Measurements from ENCODE around the gene ZBTB39.
A peak's percentile ranks its signal among the peaks of the same experiment; 100 is the strongest.
"Not testable (repeated sequence)": the region's sequence is repeated elsewhere in the genome, so short reads cannot be mapped to it uniquely, and the experiment has no call there.

Gene ZBTB39

DNA sequence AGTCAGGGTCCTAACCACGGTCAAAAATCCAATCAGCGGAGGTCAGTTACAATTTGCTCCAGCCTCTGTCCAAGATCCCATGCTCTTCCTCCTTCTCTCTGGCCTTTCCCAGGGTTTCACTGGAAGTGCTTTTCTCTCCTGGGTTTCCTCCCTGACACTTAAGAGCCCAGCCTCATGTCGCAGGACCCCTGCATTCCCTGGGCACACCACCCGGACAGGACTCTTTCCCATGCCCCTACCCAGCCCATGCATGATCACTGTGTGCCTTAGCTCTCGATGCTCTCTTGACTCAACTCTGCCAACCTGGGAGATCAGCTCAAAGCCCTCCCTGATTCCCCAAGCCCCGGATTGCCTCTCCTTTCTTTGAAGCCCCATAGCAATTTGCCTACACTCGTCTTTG lies 25.4 kb upstream of the ZBTB39 start:
- TF ChIP-seq, protein P1, sequence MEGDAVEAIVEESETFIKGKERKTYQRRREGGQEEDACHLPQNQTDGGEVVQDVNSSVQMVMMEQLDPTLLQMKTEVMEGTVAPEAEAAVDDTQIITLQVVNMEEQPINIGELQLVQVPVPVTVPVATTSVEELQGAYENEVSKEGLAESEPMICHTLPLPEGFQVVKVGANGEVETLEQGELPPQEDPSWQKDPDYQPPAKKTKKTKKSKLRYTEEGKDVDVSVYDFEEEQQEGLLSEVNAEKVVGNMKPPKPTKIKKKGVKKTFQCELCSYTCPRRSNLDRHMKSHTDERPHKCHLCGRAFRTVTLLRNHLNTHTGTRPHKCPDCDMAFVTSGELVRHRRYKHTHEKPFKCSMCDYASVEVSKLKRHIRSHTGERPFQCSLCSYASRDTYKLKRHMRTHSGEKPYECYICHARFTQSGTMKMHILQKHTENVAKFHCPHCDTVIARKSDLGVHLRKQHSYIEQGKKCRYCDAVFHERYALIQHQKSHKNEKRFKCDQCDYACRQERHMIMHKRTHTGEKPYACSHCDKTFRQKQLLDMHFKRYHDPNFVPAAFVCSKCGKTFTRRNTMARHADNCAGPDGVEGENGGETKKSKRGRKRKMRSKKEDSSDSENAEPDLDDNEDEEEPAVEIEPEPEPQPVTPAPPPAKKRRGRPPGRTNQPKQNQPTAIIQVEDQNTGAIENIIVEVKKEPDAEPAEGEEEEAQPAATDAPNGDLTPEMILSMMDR (IDR thresholded peaks at IDR 0.05; ENCODE audit: borderline replicate concordance, control extremely low read depth, extremely low read depth, insufficient read depth, missing control alignments) = no peak
- in situ Hi-C loops (cut with MboI; ENCODE audit: low sequenced_read_pairs, unreplicated experiment) = no loop called here
- DNase-seq (ENCODE audit: low spot score) = no peak

DNA sequence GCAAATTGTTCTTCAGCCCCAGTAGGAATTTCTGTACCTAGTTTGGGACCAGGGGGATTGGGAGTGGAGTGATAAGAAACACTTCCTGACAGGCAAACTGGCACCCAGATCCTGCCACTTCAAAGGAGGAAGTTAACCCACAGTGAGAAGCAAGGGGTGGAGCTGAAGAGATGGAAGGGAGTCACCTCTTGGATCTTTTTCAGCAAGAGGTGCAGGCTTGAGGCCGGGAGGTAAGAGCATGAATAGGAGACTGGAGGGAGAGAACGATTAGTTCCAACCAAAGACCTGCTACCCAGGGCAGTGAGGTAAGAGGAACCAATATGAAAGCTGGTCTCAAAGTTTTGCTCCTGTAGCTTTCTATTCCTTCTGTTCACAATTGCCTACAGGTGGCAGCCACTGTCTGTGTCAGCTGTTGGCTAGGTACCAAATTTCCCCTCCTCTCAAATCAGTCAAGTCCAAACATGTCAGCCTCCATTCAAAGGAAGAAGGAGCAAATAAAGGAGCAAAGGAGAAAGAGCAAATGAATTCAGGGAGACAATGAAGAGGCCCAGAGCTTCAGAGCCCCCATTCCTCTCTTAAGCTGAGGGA lies 24.9 kb upstream of the ZBTB39 start:
- DNase-seq (ENCODE audit: low spot score) = peak; percentile 60
- TF ChIP-seq, protein P1 (IDR thresholded peaks at IDR 0.05; ENCODE audit: borderline replicate concordance, control extremely low read depth, extremely low read depth, insufficient read depth, missing control alignments) = peak; percentile 13
- in situ Hi-C loops (cut with MboI; ENCODE audit: low sequenced_read_pairs, unreplicated experiment) = no loop called here

DNA sequence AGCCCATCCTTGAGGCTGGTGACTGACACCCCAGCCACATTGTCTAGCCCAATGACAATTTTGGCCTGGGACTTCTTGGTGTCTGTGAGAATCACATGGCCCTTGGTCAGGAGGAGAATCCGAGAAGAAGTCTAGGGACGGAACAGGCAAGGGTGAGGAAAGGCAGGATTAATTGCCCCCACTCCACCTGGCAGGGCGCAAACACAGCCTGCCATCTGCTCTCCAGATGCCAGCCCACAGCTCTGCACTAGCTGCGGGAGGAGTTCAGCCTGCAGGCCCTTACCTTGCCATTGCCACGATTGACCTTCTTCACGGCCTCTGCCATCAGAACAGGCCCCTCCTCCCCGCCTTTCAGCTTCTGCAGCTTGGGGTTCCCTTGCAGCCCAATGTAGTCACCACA lies 23.1 kb upstream of the ZBTB39 start:
- in situ Hi-C loops (cut with MboI; ENCODE audit: low sequenced_read_pairs, unreplicated experiment) = no loop called here
- DNase-seq (ENCODE audit: low spot score) = no peak
- TF ChIP-seq, protein P1 (IDR thresholded peaks at IDR 0.05; ENCODE audit: borderline replicate concordance, control extremely low read depth, extremely low read depth, insufficient read depth, missing control alignments) = no peak

DNA sequence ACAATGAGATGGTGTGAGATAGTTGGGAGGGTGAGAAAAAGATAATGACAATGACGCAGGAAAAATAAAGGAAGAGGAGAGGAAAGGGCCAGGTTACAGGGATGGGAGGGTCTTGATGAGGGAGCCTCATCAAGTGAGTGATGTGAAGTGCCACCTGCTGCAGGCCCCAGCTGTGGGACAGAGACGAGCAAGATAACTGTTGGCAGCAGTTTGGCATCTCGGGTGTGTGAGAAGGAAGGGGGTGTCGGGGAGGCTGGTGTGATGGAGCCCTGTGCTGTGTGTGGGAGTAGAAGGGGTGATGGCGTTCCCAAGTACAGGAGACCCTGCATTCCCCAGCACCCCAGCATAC lies 21.4 kb upstream of the ZBTB39 start:
- in situ Hi-C loops (cut with MboI; ENCODE audit: low sequenced_read_pairs, unreplicated experiment) = no loop called here

DNA sequence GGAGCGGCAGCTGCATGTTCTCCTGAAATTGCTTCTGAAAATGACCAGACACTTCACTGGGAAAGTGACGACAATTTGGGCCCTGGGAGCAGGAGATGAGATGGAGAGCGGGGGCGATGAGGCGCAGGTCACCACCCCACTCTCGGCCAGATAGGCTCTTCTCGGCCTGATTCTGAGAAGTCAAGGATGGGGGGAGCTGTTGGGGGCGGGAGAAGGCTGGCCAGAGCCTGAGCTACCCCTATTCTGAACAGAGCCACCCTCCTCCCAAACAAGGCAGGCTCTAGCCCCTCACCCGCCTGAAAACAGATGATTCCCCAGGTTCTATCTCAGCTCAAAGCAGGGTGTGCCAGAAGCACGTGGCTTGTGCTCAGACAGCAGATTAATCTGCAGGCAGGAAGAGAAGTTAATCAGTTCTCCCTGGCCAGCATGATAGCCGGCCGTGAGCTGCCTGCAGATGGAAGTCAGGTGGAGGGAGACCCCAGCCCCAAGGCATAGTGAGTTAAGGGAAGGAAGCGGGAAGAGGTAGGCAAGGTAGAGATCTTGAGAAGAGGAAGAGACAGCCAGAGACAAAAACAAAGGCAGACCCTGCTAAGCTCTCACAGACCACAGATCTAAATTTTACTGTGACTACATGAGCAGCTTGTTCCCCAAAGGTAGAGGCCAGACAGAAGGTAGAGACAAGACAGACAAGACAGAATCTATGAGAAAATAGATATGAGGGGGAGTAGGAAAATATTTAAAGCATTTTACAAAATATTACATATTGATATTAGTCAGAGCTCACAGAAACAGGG lies 20.9 kb upstream of the ZBTB39 start:
- no peak for DNase-seq (ENCODE audit: low spot score)
- in situ Hi-C loops (cut with MboI; ENCODE audit: low sequenced_read_pairs, unreplicated experiment) = no loop called here
- TF ChIP-seq, protein P1 (IDR thresholded peaks at IDR 0.05; ENCODE audit: borderline replicate concordance, control extremely low read depth, extremely low read depth, insufficient read depth, missing control alignments) = no peak

More for the DNA sequence above, 21.4 kb upstream of the ZBTB39 start:
- TF ChIP-seq, protein P1 (IDR thresholded peaks at IDR 0.05; ENCODE audit: borderline replicate concordance, control extremely low read depth, extremely low read depth, insufficient read depth, missing control alignments) = no peak
- no peak for DNase-seq (ENCODE audit: low spot score)

DNA sequence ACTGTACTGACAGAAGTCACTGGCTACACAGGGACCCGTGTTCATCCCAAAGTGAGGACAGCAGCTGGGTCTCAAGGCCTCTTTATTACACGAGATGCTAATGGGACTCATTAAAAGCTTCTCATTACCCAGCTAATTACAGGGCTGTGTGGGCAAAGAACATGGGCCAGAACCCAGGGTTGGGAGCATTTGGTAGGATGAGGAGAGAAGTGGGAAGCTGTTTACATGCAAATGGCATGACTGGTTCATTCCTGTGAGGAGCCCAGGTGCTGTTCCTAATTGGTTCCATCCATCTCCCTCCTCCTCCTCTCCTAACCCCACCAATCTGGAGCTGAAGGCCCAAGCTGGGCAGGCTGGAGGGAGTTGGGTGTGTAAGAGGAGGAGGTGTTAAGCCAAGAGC lies 18.9 kb upstream of the ZBTB39 start:
- DNase-seq (ENCODE audit: low spot score) = no peak
- TF ChIP-seq, protein P1 (IDR thresholded peaks at IDR 0.05; ENCODE audit: borderline replicate concordance, control extremely low read depth, extremely low read depth, insufficient read depth, missing control alignments) = no peak
- in situ Hi-C loops (cut with MboI; ENCODE audit: low sequenced_read_pairs, unreplicated experiment) = no loop called here

DNA sequence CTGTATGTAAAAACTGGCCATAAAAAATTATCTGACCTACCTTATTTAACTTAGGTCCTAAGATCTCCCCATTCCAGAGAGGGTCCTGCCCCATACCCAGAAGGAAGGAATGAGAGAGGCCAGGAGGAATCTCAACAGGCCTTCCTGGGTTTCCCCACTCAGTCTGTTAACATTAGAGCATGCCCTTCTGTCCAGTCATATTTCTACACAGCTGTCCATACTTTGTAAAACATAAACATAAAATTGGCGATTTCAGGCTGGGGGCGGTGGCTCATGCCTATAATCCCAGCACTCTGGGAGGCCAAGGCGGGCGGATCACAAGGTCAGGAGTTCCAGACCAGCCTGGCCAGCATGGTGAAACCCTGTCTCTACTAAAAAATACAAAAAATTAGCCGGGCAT lies 16.0 kb upstream of the ZBTB39 start:
- in situ Hi-C loops (cut with MboI; ENCODE audit: low sequenced_read_pairs, unreplicated experiment); DNase-seq (ENCODE audit: low spot score): not testable (repeated sequence)
